H1 (cell line): ENCODE results near the gene CADM1. TPM values are rescaled to one million over a fixed set of nuclear protein-coding genes. Genes with fewer than 3 reads are reported as not detected.

ENCODE experiments used
- CHD1 ChIP-seq: IDR thresholded peaks from 2 replicates; pipeline ENCODE4 v1.6.1; 2012; ENCODE audit warnings: low read depth, low read length, improper control_type of control experiment
- CHD7 ChIP-seq: fragments of 300-600 bp; sonication (generic); IDR thresholded peaks from 2 replicates; pipeline ENCODE4 v1.7.1; 2012; ENCODE audit warnings: low read length, moderate library complexity, mild to moderate bottlenecking, inconsistent platforms; ENCODE audit not compliant: insufficient replicate concordance
- CTBP2 ChIP-seq: IDR thresholded peaks from 2 replicates; pipeline ENCODE4 v1.7.0; 2011; ENCODE audit warnings: borderline replicate concordance, mild to moderate bottlenecking, moderate library complexity, mixed read lengths, low read length; ENCODE audit not compliant: insufficient read depth, insufficient read length
- RXRA ChIP-seq: IDR thresholded peaks from 2 replicates; pipeline ENCODE4 v1.6.1; 2011; ENCODE audit warnings: low read depth, mild to moderate bottlenecking, low read length, moderate library complexity; ENCODE audit not compliant: insufficient read depth
- ZNF274 ChIP-seq: IDR thresholded peaks from 2 replicates; pipeline ENCODE4 v1.7.0; 2012; ENCODE audit warnings: low read length, borderline replicate concordance; ENCODE audit errors: extremely low read depth
- polyA plus RNA-seq, 7 experiments: library from polyadenylated mRNA; depleted of rRNA in 3 of 7; stranded (reverse) in 5 of 7; unstranded in 2 of 7; fragments of >200 nt in 5 of 7; fragments of 200-250 nt in 2 of 7; gene quantifications; 1 replicate in 5 of 7; 2 replicates in 1 of 7; 4 replicates in 1 of 7; pipeline versions ENCODE4 v1.2.1 to v1.2.3, GENCODE V29; 2011 to 2013; ENCODE audit warnings: missing spikeins in 2 of 7, mixed read lengths in 2 of 7
- total RNA-seq: library from RNA; stranded (reverse); fragmentation: NEBNext Ultra II Directional; extraction: Animal tissue kit (Norgen Biotek cat#: 25700); gene quantifications from 2 replicates; pipeline ENCODE4 v1.2.1, GENCODE V29; 2021

CADM1 gene
- total and polyA plus RNA-seq, 2 of the 8 experiments (the other 6 are each of a cell fraction or from before 2014, with no cell fraction given), result 8.3 to 25.3 TPM

- TF ChIP-seq CHD7, result no peak
- no peak for TF ChIP-seq CHD1
- TF ChIP-seq RXRA, result no peak
- no peak for TF ChIP-seq ZNF274
- TF ChIP-seq CTBP2, result no peak
These were observed 346.2 kb downstream of the CADM1 start (continued) for GRCh38 chr11:115158053-115158452.
